ENCODE measurements around the gene GSTM2. TPM values are rescaled to one million over a fixed set of nuclear protein-coding genes. Genes with fewer than 3 reads are reported as not detected.

The GSTM2 gene
- total RNA-seq, 2 donors from 2014 or later: 49.0 to 72.4 TPM

DNA sequence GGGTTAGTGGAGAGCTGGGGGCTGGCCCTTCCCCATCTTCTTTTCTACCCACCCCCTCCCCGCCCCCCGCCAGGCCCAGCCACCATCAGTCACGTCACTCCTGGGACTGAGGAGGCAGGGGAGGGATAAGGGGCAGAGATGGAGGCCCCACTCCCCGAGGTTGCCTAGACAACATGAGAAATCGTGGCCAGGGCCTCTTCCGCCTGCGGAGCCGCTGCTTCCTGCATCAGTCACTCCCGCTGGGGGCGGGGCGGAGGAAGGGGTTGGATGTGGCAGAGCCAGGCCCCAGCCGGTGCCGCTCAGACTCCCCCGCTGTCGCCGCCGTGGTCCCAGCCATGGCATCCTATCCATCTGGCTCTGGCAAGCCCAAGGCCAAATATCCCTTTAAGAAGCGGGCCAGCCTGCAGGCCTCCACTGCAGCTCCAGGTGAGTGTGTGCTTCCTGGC lies 47.0 kb upstream of the GSTM2 start:
- DNase-seq (ENCODE audit: low spot score): peak; percentile 97
- no peaks in the 10 kb centered on the region for H3K27me3 ChIP-seq (replicated peaks; ENCODE audit: insufficient read depth)
- no peaks in the 10 kb centered on the region for H3K36me3 ChIP-seq
- peak; percentile 63 for ATAC-seq (ENCODE audit: insufficient number of reproducible peaks, low FRiP score, low read depth)
- no peaks in the 10 kb centered on the region for H3K9me3 ChIP-seq
- peak overlapping the region; percentile 79 to 93 for H3K27ac ChIP-seq
- peak overlapping the region; percentile 88 for H3K4me3 ChIP-seq
- TF ChIP-seq CTCF (IDR thresholded peaks at IDR 0.05): no peak
- H3K4me1 ChIP-seq (ENCODE audit: control insufficient read depth in 1 of 2, low read depth in 2 of 2): peaks cover 29 to 44% of the 10 kb centered on the region in 2 donors

DNA sequence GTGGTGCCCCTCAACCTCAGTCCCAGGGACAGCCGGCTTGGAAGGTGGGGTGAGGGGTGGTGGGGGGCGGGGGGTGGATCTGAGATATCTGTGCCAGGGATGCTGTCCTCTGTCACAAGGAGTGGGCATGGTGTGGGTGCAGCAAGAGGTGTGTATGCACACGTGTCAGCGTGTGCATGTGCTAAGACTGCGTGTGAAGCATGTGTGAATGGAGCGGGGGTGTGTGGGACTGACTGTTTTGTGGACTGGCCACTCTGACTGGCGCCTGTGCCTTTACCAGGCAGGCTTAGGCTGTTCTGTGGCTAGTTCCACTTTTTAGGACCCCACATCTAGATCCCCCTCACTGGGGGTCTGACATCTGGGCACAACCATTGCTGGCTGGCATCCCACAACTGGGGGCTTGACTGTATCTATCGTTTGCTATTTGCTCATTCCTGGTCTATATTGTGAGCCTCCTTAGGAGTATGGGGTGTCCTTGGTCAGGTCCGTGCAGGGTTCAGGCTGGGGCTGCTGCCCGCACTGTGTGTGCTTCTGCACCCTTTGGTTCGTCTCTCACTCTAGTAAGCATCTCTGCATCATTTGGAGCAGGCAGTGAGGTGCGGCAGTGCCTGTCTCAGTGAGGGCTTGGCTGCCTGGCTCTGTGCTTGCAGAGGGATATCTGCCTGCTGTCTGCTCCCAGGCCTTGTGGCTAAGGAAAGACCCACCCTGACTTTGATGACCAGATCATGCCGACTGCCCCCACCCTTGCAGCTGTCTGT lies 46.3 kb upstream of the GSTM2 start:
- Histone ChIP-seq H3K4me3 (peak overlapping the region; percentile 88), H3K27me3 (replicated peaks; ENCODE audit: insufficient read depth) (no peaks in the 10 kb centered on the region), H3K9me3 (no peaks in the 10 kb centered on the region), H3K27ac (peak overlapping the region; percentile 79 to 93), H3K4me1 (ENCODE audit: control insufficient read depth in 1 of 2, low read depth in 2 of 2) (peaks cover 29 to 44% of the 10 kb centered on the region in 2 donors), H3K36me3 (peaks cover 6% of the 10 kb centered on the region)
- no peak for DNase-seq (ENCODE audit: low spot score)
- no peak for ATAC-seq (ENCODE audit: insufficient number of reproducible peaks, low FRiP score, low read depth)
- TF ChIP-seq CTCF (IDR thresholded peaks at IDR 0.05): no peak

GRCh38 chr1:109622137-109622892 lies 45.5 kb upstream of the GSTM2 start:
- H3K4me1 ChIP-seq (ENCODE audit: control insufficient read depth in 1 of 2, low read depth in 2 of 2): peaks cover 29 to 44% of the 10 kb centered on the region in 2 donors

GRCh38 chr1:109622895-109623294 lies 45.0 kb upstream of the GSTM2 start:
- Histone ChIP-seq H3K4me1 (ENCODE audit: control insufficient read depth in 1 of 2, low read depth in 2 of 2) (peaks cover 29 to 44% of the 10 kb centered on the region in 2 donors), H3K27me3 (replicated peaks; ENCODE audit: insufficient read depth) (no peaks in the 10 kb centered on the region), H3K36me3 (peaks cover 18% of the 10 kb centered on the region), H3K9me3 (no peaks in the 10 kb centered on the region), H3K27ac (peak overlapping the region in 1 of 2 donors; percentile 56), H3K4me3 (no peak overlapping the region)
- ATAC-seq (ENCODE audit: insufficient number of reproducible peaks, low FRiP score, low read depth) (no peak), DNase-seq (ENCODE audit: low spot score) (no peak)
- no peak for TF ChIP-seq CTCF (IDR thresholded peaks at IDR 0.05)

More at GRCh38 chr1:109622137-109622892, 45.5 kb upstream of the GSTM2 start:
- Histone ChIP-seq H3K27ac (peak overlapping the region in 1 of 2 donors; percentile 56), H3K36me3 (peaks cover 12% of the 10 kb centered on the region), H3K27me3 (replicated peaks; ENCODE audit: insufficient read depth) (no peaks in the 10 kb centered on the region), H3K4me3 (no peak overlapping the region), H3K9me3 (no peaks in the 10 kb centered on the region)
- DNase-seq (ENCODE audit: low spot score): no peak
- ATAC-seq (ENCODE audit: insufficient number of reproducible peaks, low FRiP score, low read depth): no peak
- no peak for TF ChIP-seq CTCF (IDR thresholded peaks at IDR 0.05)

DNA sequence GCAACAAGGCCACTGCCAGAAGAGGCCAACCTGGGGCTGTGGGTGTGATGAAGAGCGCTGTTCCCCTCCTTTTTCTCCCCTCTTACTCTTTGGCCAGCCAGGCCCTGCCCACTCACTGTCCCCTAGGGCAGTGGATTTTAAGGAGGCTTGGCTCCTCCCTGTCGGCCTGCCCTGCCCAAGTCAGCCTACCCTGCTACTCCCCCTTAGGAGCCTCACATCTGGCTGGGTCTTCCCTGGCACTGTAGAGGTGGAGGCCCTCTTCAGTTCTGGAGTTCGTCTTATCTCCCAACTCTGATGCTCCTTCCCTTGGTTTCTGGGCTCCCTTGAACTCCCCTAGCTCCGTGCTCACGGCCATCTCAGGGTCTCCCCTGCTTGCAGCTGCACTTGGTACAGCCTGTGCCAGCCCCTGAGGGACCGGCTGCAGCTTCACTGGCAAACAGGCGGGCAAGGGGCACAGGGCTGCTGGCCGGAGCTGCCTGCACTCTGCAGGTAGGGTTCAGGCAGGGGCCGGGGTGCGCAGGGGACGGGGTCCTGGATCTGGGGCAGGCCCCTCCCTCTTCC lies 44.2 kb upstream of the GSTM2 start:
- peak overlapping the region; percentile 66 for H3K4me3 ChIP-seq
- H3K9me3 ChIP-seq: no peaks in the 10 kb centered on the region
- peaks cover 26% of the 10 kb centered on the region for H3K36me3 ChIP-seq
- peaks cover 29 to 44% of the 10 kb centered on the region in 2 donors for H3K4me1 ChIP-seq (ENCODE audit: control insufficient read depth in 1 of 2, low read depth in 2 of 2)
- DNase-seq (ENCODE audit: low spot score) (no peak), ATAC-seq (ENCODE audit: insufficient number of reproducible peaks, low FRiP score, low read depth) (no peak)
- no peaks in the 10 kb centered on the region for H3K27me3 ChIP-seq (replicated peaks; ENCODE audit: insufficient read depth)
- peak overlapping the region; percentile 6 to 56 for H3K27ac ChIP-seq
- no peak for TF ChIP-seq CTCF (IDR thresholded peaks at IDR 0.05)

All from thoracic aorta (tissue), 2 donors.